PC-3 (cell line): ENCODE results near the gene TFEB.

Source experiments
- EZH2 ChIP-seq: fragments of 300-600 bp; sonication (generic); IDR thresholded peaks from one replicate; pipeline ENCODE4 v1.6.1; 2017; ENCODE audit warnings: antibody characterized with exemption, mild to moderate bottlenecking, low read length; ENCODE audit not compliant: unreplicated experiment
- EZH2phosphoT487 ChIP-seq: fragments of 300-600 bp; sonication (generic); IDR thresholded peaks from 2 replicates; pipeline ENCODE4 v1.6.1; 2018; ENCODE audit warnings: mild to moderate bottlenecking, antibody characterized with exemption, low read length, borderline replicate concordance
- TF ChIP-seq, protein P1 (sequence below): fragments of 300-600 bp; sonication (generic); conservative IDR thresholded peaks from 2 replicates; pipeline ENCODE4 v1.5.1; 2017; ENCODE audit warnings: antibody characterized with exemption, low read depth, mild to moderate bottlenecking, low read length

DNA sequence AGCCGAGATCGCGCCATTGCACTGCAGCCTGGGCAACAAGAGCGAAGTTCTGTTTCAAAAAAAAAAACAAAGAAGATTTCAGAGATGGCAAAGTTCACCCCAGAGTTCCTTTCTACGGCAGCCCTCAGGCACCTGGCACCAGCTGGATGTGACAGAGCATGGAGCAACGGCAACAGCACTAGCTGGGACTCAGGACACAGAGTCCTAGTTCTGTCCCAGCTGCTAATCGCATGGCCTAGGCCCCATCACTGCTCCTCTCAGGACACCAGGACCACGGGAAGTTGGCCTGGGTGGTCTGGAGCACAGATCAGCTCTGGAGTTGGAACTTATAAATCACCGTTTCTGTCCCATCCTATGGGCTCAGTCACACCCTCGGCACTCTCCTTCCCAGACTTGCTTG lies 10.7 kb upstream of the TFEB start:
- TF ChIP-seq, protein P1, sequence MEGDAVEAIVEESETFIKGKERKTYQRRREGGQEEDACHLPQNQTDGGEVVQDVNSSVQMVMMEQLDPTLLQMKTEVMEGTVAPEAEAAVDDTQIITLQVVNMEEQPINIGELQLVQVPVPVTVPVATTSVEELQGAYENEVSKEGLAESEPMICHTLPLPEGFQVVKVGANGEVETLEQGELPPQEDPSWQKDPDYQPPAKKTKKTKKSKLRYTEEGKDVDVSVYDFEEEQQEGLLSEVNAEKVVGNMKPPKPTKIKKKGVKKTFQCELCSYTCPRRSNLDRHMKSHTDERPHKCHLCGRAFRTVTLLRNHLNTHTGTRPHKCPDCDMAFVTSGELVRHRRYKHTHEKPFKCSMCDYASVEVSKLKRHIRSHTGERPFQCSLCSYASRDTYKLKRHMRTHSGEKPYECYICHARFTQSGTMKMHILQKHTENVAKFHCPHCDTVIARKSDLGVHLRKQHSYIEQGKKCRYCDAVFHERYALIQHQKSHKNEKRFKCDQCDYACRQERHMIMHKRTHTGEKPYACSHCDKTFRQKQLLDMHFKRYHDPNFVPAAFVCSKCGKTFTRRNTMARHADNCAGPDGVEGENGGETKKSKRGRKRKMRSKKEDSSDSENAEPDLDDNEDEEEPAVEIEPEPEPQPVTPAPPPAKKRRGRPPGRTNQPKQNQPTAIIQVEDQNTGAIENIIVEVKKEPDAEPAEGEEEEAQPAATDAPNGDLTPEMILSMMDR = no peak
- TF ChIP-seq EZH2 (no peak), EZH2phosphoT487 (no peak)
